Mesendoderm (in vitro differentiated cells): ENCODE data around the gene KIAA0319L.

Source experiments
- DNase-seq: peaks from one replicate; pipeline ENCODE4 v3.0.0; 2013
- H2AK5ac ChIP-seq: 2 replicates; pipeline ENCODE4 v1.6.1; 2013; ENCODE audit warnings: low read length, inconsistent platforms
- H2BK120ac ChIP-seq: 2 replicates; pipeline ENCODE4 v1.6.1; 2013; ENCODE audit warnings: low read depth, mild to moderate bottlenecking, low read length, moderate library complexity, mixed read lengths
- H2BK15ac ChIP-seq: replicated peaks from 2 replicates; pipeline ENCODE4 v1.6.1; 2013; ENCODE audit warnings: low read depth, mild to moderate bottlenecking, moderate library complexity
- H2BK5ac ChIP-seq: 2 replicates; pipeline ENCODE4 v1.6.1; 2013; ENCODE audit warnings: low read length, inconsistent platforms
- H3K18ac ChIP-seq: 2 replicates; pipeline ENCODE4 v1.6.1; 2013; ENCODE audit warnings: mild to moderate bottlenecking, low read length, mixed read lengths
- H3K23ac ChIP-seq: one replicate; pipeline ENCODE4 v1.6.1; 2013; ENCODE audit warnings: low read length
- H3K27ac ChIP-seq: 2 replicates; pipeline ENCODE4 v1.5.1; 2013; ENCODE audit warnings: low read depth, mild to moderate bottlenecking, inconsistent platforms, low read length, moderate library complexity
- H3K27me3 ChIP-seq: 2 replicates; pipeline ENCODE4 v1.6.1; 2013; ENCODE audit warnings: low read length, control low read depth, mild to moderate bottlenecking, inconsistent platforms; ENCODE audit not compliant: insufficient read depth, poor library complexity
- H3K36me3 ChIP-seq: 2 replicates; pipeline ENCODE4 v1.6.1; 2013; ENCODE audit warnings: low read length, inconsistent platforms; ENCODE audit not compliant: control insufficient read depth, insufficient read depth
- H3K4ac ChIP-seq: one replicate; pipeline ENCODE4 v1.6.1; 2013; ENCODE audit warnings: low read depth, mild to moderate bottlenecking, low read length, moderate library complexity
- H3K4me1 ChIP-seq: 2 replicates; pipeline ENCODE4 v1.6.1; 2013; ENCODE audit warnings: low read depth, low read length, inconsistent platforms; ENCODE audit not compliant: control insufficient read depth
- H3K4me2 ChIP-seq: 2 replicates; pipeline ENCODE4 v1.6.1; 2013; ENCODE audit warnings: low read length
- H3K4me3 ChIP-seq: 2 replicates; pipeline ENCODE4 v1.5.1; 2013; ENCODE audit warnings: mild to moderate bottlenecking, low read length
- H3K56ac ChIP-seq: one replicate; pipeline ENCODE4 v1.6.1; 2013; ENCODE audit warnings: low read length
- H3K79me1 ChIP-seq: 2 replicates; pipeline ENCODE4 v1.6.1; 2013; ENCODE audit warnings: low read length, inconsistent platforms
- H3K79me2 ChIP-seq: 2 replicates; pipeline ENCODE4 v1.6.1; 2013; ENCODE audit warnings: mild to moderate bottlenecking, low read length; ENCODE audit not compliant: control insufficient read depth, insufficient read depth
- H3K9ac ChIP-seq: 2 replicates; pipeline ENCODE4 v1.6.1; 2013; ENCODE audit warnings: low read length, inconsistent platforms
- H4K5ac ChIP-seq: one replicate; pipeline ENCODE4 v1.6.1; 2013; ENCODE audit warnings: low read length
- H4K8ac ChIP-seq: one replicate; pipeline ENCODE4 v1.6.1; 2013; ENCODE audit warnings: low read depth, mild to moderate bottlenecking, control low read depth, low read length, moderate library complexity
- WGBS: extraction: QIAGEN DNeasy Blood & Tissue Kit; methylation state at CpG from one replicate; pipeline ENCODE4 v1.1.7; 2013; ENCODE audit warnings: low lambda C conversion rate, missing lambda C conversion rate; ENCODE audit not compliant: insufficient coverage; ENCODE audit errors: extremely low coverage; 5-methylcytosine and 5-hydroxymethylcytosine counted together

KIAA0319L gene

GRCh38 chr1:35524106-35524505 lies 33.1 kb downstream of the KIAA0319L start:
- no peak overlapping the region for H3K27ac ChIP-seq
- H2BK15ac ChIP-seq: no peak overlapping the region
- H4K5ac ChIP-seq: no peak overlapping the region
- H2BK5ac ChIP-seq: no peak overlapping the region
- no peak overlapping the region for H3K56ac ChIP-seq
- H3K4me3 ChIP-seq: no peak overlapping the region
- no peaks in the 10 kb centered on the region for H3K36me3 ChIP-seq
- no peak overlapping the region for H3K23ac ChIP-seq
- H3K79me1 ChIP-seq: no peaks in the 10 kb centered on the region
- H3K4me1 ChIP-seq: no peaks in the 10 kb centered on the region
- no peak for DNase-seq
- no peak overlapping the region for H2BK120ac ChIP-seq
- H3K79me2 ChIP-seq: no peaks in the 10 kb centered on the region
- no peak overlapping the region for H4K8ac ChIP-seq
- H3K4me2 ChIP-seq: no peak overlapping the region
- no peak overlapping the region for H3K9ac ChIP-seq
- no peak overlapping the region for H3K4ac ChIP-seq
- no CpG with 5 or more reads among the region's 2 CpGs for WGBS
- no peaks in the 10 kb centered on the region for H3K27me3 ChIP-seq
- H2AK5ac ChIP-seq: no peak overlapping the region
- no peak overlapping the region for H3K18ac ChIP-seq

GRCh38 chr1:35519432-35519831 lies 37.8 kb downstream of the KIAA0319L start:
- H2BK15ac ChIP-seq: no peak overlapping the region
- no CpG with 5 or more reads among the region's 2 CpGs for WGBS
- H3K79me1 ChIP-seq: peaks cover 2% of the 10 kb centered on the region
- no peak overlapping the region for H2BK5ac ChIP-seq
- H3K9ac ChIP-seq: no peak overlapping the region
- H3K4ac ChIP-seq: no peak overlapping the region
- no peaks in the 10 kb centered on the region for H3K4me1 ChIP-seq
- no peak overlapping the region for H2BK120ac ChIP-seq
- no peak overlapping the region for H3K23ac ChIP-seq
- H4K8ac ChIP-seq: no peak overlapping the region
- H3K36me3 ChIP-seq: no peaks in the 10 kb centered on the region
- DNase-seq: no peak
- H3K27ac ChIP-seq: no peak overlapping the region
- no peaks in the 10 kb centered on the region for H3K27me3 ChIP-seq
- no peak overlapping the region for H3K56ac ChIP-seq
- peaks cover 2% of the 10 kb centered on the region for H3K79me2 ChIP-seq
- no peak overlapping the region for H3K18ac ChIP-seq
- no peak overlapping the region for H3K4me3 ChIP-seq
- H3K4me2 ChIP-seq: no peak overlapping the region
- H2AK5ac ChIP-seq: no peak overlapping the region
- H4K5ac ChIP-seq: no peak overlapping the region

DNA sequence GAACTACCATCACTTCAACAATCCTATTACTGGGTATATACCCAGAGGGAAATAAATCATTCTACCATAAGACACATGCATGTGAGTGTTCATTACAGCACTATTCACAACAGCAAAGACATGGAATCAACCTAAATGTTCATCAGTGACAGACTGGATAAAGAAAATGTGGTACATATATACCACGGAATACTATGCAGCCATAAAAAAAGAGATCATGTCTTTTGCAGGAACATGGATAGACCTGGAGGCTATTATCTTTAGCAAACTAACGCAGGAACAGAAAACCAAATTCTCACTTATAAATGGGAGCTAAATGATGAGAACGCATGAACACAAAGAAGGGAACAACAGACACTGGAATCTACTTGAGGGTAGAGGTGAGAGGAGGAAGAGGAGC lies 39.0 kb downstream of the KIAA0319L start:
- Histone ChIP-seq H3K9ac (no peak overlapping the region), H3K4ac (no peak overlapping the region), H3K56ac (no peak overlapping the region), H3K23ac (no peak overlapping the region), H3K4me1 (no peaks in the 10 kb centered on the region), H4K5ac (no peak overlapping the region), H3K79me2 (peaks cover 2% of the 10 kb centered on the region), H2BK15ac (no peak overlapping the region), H2AK5ac (no peak overlapping the region), H3K18ac (no peak overlapping the region), H3K27ac (no peak overlapping the region), H3K36me3 (no peaks in the 10 kb centered on the region), H3K4me2 (no peak overlapping the region), H3K27me3 (no peaks in the 10 kb centered on the region), H3K4me3 (no peak overlapping the region), H2BK120ac (no peak overlapping the region), H3K79me1 (peaks cover 2% of the 10 kb centered on the region), H2BK5ac (no peak overlapping the region), H4K8ac (no peak overlapping the region)
- no peak for DNase-seq
- WGBS: no CpG with 5 or more reads among the region's 3 CpGs

DNA sequence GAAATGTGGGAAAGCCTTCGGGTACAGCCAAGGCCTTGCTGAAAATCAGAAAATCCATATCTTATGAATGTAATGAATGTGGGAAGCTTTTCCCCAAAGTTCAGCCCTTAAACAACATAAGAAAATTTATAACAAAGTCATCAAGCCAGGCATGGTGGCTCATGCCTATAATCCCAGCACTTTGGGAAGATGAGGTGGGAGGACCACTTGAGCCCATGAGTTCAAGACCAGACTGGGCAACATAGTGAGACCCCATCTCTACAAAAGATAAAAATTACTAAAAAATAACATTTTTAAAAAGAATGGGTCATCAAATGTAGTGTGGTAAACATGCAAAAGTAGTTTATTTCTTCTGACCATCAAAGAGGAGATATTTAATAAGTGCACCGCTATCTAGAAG lies 45.9 kb downstream of the KIAA0319L start:
- H2BK15ac ChIP-seq: no peak overlapping the region
- no peak overlapping the region for H3K18ac ChIP-seq
- H2BK120ac ChIP-seq: no peak overlapping the region
- no peaks in the 10 kb centered on the region for H3K4me1 ChIP-seq
- H3K4me3 ChIP-seq: no peak overlapping the region
- peaks cover 2% of the 10 kb centered on the region for H3K79me1 ChIP-seq
- no CpG with 5 or more reads among the region's 2 CpGs for WGBS
- H3K27ac ChIP-seq: no peak overlapping the region
- H3K79me2 ChIP-seq: no peaks in the 10 kb centered on the region
- no peak overlapping the region for H4K5ac ChIP-seq
- no peaks in the 10 kb centered on the region for H3K27me3 ChIP-seq
- no peak overlapping the region for H3K4me2 ChIP-seq
- H2AK5ac ChIP-seq: no peak overlapping the region
- no peak overlapping the region for H3K23ac ChIP-seq
- H3K4ac ChIP-seq: no peak overlapping the region
- no peak overlapping the region for H4K8ac ChIP-seq
- no peak overlapping the region for H3K9ac ChIP-seq
- no peak for DNase-seq
- no peaks in the 10 kb centered on the region for H3K36me3 ChIP-seq
- no peak overlapping the region for H2BK5ac ChIP-seq
- H3K56ac ChIP-seq: no peak overlapping the region

DNA sequence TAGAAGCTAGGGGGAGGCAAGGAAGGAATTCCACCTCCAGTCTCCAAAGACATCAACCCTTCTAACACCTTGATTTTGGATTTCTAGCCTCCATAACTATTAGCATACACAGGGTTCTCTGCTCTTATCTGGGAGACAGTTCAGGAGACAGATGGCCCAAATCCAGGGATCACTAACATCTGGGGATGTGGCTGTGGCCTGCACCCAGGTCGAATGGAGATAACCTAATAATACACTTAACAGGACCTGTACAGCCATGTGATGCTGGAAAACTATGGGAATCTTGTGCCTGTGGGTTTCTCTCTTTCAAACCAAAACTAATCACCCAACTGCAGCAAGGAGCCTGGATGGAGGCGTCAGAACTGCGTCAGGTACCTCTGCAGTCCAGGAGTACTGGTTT lies 47.6 kb downstream of the KIAA0319L start:
- H3K27me3 ChIP-seq: no peaks in the 10 kb centered on the region
- no peaks in the 10 kb centered on the region for H3K79me2 ChIP-seq
- H4K5ac ChIP-seq: no peak overlapping the region
- H3K36me3 ChIP-seq: no peaks in the 10 kb centered on the region
- no peak overlapping the region for H3K27ac ChIP-seq
- no peak overlapping the region for H3K18ac ChIP-seq
- no peak overlapping the region for H3K9ac ChIP-seq
- no peak overlapping the region for H2BK15ac ChIP-seq
- WGBS: no CpG with 5 or more reads among the region's 3 CpGs
- no peak overlapping the region for H3K4me3 ChIP-seq
- H3K4me2 ChIP-seq: no peak overlapping the region
- no peak for DNase-seq
- H2AK5ac ChIP-seq: no peak overlapping the region
- H3K4ac ChIP-seq: no peak overlapping the region
- H2BK5ac ChIP-seq: no peak overlapping the region
- H3K56ac ChIP-seq: no peak overlapping the region
- H3K4me1 ChIP-seq: no peaks in the 10 kb centered on the region
- no peak overlapping the region for H4K8ac ChIP-seq
- H3K79me1 ChIP-seq: peaks cover 3% of the 10 kb centered on the region
- H2BK120ac ChIP-seq: no peak overlapping the region
- H3K23ac ChIP-seq: no peak overlapping the region

DNA sequence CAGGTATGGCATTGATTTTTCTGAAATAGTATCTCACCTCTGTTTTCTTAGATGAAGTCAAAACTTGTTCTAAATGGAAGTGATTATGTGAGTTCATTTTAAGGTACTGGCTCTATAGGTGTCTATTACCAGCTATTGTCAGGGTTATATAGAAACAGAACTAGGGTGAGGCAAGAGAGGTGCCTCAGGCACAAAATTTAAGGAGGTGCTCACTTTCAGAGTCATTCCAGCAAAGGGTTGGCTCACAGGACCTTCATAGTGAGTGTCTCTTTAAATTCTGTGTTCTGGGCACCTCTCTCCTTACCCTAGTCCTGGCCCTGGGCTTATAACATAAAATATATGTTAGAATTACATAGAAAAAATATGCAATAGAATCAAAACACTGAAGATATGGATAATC lies 49.3 kb downstream of the KIAA0319L start:
- Histone ChIP-seq H3K27me3 (no peaks in the 10 kb centered on the region), H4K5ac (no peak overlapping the region), H3K4me1 (no peaks in the 10 kb centered on the region), H3K79me1 (peaks cover 3% of the 10 kb centered on the region), H2BK5ac (no peak overlapping the region), H3K9ac (no peak overlapping the region), H3K23ac (no peak overlapping the region), H2AK5ac (no peak overlapping the region), H3K79me2 (no peaks in the 10 kb centered on the region), H3K56ac (no peak overlapping the region), H3K4ac (no peak overlapping the region), H3K27ac (no peak overlapping the region), H4K8ac (no peak overlapping the region), H3K18ac (no peak overlapping the region), H2BK15ac (no peak overlapping the region), H3K4me3 (no peak overlapping the region), H2BK120ac (no peak overlapping the region), H3K36me3 (no peaks in the 10 kb centered on the region), H3K4me2 (no peak overlapping the region)
- no peak for DNase-seq
